Smooth muscle cell of bladder (primary cell): Measurements from ENCODE around the gene CCDC185. TPM values are rescaled to one million over a fixed set of nuclear protein-coding genes. Genes with fewer than 3 reads are reported as not detected.

Experiments
- total RNA-seq: library from RNA; depleted of rRNA; stranded (reverse); fragments of >200 nt; gene quantifications from 2 replicates; pipeline ENCODE4 v1.2.3, GENCODE V29; 2014

The CCDC185 gene
- total RNA-seq: not detected in 2 replicates

DNA sequence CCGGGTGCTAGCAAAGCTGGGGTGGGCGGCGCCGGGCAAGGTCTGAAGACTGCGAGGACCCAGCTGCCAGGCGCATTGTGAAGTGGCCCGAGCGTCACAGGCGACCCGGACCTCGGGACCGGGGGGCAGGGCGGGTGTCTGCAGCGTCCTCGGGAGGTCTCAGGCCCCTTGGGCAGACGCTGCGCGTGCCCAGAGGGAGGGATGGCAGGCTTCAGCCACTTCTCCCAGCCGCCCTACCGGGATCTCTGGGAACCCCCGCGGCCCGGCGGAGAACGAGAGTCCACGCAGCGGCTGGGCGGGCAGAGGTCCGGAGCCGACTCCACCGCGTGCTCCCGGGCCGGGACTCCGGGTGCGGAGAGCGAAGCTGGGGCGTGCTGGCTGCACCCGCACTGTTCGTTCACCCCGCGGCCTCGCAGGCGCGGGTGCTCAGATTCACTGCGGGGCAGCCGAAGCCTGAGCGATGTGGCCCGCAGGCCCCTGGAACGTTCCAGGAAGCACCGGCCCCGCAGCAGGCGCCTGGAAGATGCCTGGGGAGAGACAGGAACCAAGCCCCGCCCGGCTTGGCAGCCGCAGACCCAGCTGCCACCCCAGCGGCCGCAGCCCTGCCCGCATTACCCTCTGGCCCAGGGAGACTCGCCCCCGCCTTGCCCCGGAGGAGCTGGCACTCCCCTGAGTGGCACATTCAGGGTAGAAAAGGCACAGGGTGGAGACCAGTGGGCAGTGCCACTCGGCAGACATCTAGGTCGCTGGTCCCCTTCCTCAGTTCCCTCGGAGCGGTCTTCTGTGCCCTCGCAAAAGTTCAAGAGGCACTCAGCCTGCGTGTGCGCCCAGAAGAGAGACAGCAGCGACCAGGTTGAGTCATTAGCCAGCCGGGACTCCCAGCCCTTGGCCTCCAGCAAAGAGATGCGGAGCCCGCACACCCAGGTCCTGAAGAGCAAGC is at the start of gene CCDC185:
TSS of gene CCDC185 (plus strand) at position 141 of the 940 bp plus-strand sequence. CDS start at position 202, 61 bp downstream.

DNA sequence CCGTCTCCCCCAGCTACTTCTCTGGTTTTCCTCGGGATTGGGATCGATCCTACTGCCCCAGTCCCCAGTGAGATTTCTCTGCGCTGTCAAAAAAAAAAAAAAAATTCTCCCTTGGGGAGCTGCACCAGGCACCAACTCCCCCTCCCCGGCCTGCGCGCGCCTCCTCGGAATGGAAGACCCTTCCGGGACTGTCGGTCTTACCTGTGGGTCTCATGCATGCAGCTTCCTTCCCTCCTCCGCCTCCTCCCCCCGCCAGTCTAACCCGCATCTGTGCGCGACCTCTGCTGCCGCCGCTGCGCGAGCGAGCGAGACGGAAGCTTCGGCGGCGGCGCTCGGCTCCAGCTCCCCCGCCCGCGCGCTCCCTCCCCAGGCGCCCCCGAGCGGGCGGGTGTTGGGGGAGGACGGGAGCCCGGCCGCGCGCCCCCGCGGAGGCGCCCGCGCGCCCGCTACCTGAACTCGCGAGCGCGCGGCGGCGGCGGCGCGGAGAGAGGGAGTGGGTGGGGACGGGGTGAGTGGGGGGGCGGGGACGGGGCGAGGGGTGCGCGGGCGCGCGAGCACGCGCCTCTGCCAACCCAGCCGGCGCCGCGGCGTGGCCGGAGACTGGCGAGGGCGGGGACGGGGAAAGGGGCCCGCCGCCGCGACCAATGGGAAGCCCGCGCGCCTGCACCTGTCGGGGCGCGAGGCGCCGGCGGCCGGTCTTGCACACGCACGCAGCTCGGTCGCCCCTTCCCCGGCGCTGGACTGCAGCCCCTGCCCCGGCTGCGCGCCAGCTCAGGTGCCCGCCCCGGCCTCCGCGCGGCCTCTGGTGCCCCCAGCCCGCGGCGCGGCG is 29.1 kb upstream of the CCDC185 start, which contains the start of gene SUSD4:
TSS of gene SUSD4 (minus strand) at position 321 of the 829 bp plus-strand sequence. CDS start 751 bp downstream, outside the sequence.

Other genes with a start within 250 kb of the CCDC185 start
- 0.14 TPM in 1 of 2 replicates, not detected in the other for gene SUSD4, start 29.2 kb upstream of the CCDC185 start, total RNA-seq